OCI-LY3 (cell line): ENCODE data around the gene GUK1.

Source experiments
- H2AFZ ChIP-seq: fragments of 200-600, 300-600 bp; shearing (Covaris generic); 2 replicates; pipeline ENCODE4 v1.6.0; 2014; ENCODE audit warnings: antibody characterized with exemption, low read depth, low read length
- H3K27ac ChIP-seq: fragments of 200-600, 300-600 bp; sonication (generic); 2 replicates; pipeline ENCODE4 v1.5.1; 2014; ENCODE audit warnings: mild to moderate bottlenecking, low read length, moderate library complexity, mixed read lengths
- H3K27me3 ChIP-seq: fragments of 200-600, 300-600 bp; sonication (generic); 2 replicates; pipeline ENCODE4 v1.6.1; 2014; ENCODE audit warnings: low read depth, low read length, mixed read lengths
- H3K36me3 ChIP-seq: fragments of 200-600, 300-600 bp; sonication (generic); replicated peaks from 2 replicates; pipeline ENCODE3; 2014; ENCODE audit warnings: low read depth, low read length, mixed read lengths
- H3K4me1 ChIP-seq: fragments of 300-600, 200-600 bp; sonication (generic); 2 replicates; pipeline ENCODE4 v1.6.1; 2014; ENCODE audit warnings: low read length, mixed read lengths
- H3K4me2 ChIP-seq: fragments of 200-600, 300-600 bp; sonication (generic); 2 replicates; pipeline ENCODE4 v1.6.1; 2014; ENCODE audit warnings: low read length, mixed read lengths
- H3K4me3 ChIP-seq: fragments of 300-600, 200-600 bp; sonication (generic); 2 replicates; pipeline ENCODE4 v1.5.1; 2014; ENCODE audit warnings: antibody characterized with exemption, mild to moderate bottlenecking, low read length, moderate library complexity
- H3K79me2 ChIP-seq: fragments of 300-600, 200-600 bp; shearing (Covaris generic); 2 replicates; pipeline ENCODE4 v1.6.1; 2014; ENCODE audit warnings: mild to moderate bottlenecking, low read length, mixed read lengths
- H3K9ac ChIP-seq: fragments of 300-600, 200-600 bp; shearing (Covaris generic); 2 replicates; pipeline ENCODE4 v1.6.0; 2014; ENCODE audit warnings: mild to moderate bottlenecking, low read length, moderate library complexity
- H3K9me3 ChIP-seq: fragments of 200-600, 300-600 bp; shearing (Covaris generic); 2 replicates; pipeline ENCODE4 v1.6.1; 2014; ENCODE audit warnings: low read length, mixed read lengths; ENCODE audit not compliant: insufficient read depth
- H4K20me1 ChIP-seq: fragments of 200-600, 300-600 bp; sonication (generic); 2 replicates; pipeline ENCODE4 v1.6.1; 2016; ENCODE audit warnings: low read length, mixed read lengths; ENCODE audit not compliant: insufficient read depth
- CTCF ChIP-seq: fragments of 200-600, 300-600 bp; sonication (generic); IDR thresholded peaks from 2 replicates; pipeline ENCODE4 v1.5.1; 2014; ENCODE audit warnings: antibody characterized with exemption, low read length, low read depth
- EZH2phosphoT487 ChIP-seq: fragments of 200-600 bp; shearing (Covaris generic); IDR thresholded peaks from 2 replicates; pipeline ENCODE4 v1.6.1; 2018; ENCODE audit warnings: antibody characterized with exemption, mixed run types, low read depth

GUK1 gene

GRCh38 chr1:228151180-228151925 is 11.3 kb downstream of the GUK1 start:
- TF ChIP-seq CTCF (no peak), EZH2phosphoT487 (no peak)
- Histone ChIP-seq H3K9ac (no peak overlapping the region), H3K27ac (no peak overlapping the region), H3K79me2 (peaks cover 4% of the 10 kb centered on the region; the same call in 1 of the 2 replicates), H3K4me1 (no peaks in the 10 kb centered on the region), H3K36me3 (peaks cover 6% of the 10 kb centered on the region), H2AFZ (no peak overlapping the region), H3K27me3 (no peaks in the 10 kb centered on the region), H3K9me3 (no peaks in the 10 kb centered on the region), H3K4me2 (no peak overlapping the region), H3K4me3 (no peak overlapping the region), H4K20me1 (peaks cover 6% of the 10 kb centered on the region; the same call in 1 of the 2 replicates)

GRCh38 chr1:228152097-228152917 is 12.2 kb downstream of the GUK1 start:
- Histone ChIP-seq H3K27me3 (no peaks in the 10 kb centered on the region), H3K36me3 (peaks cover 3% of the 10 kb centered on the region), H4K20me1 (peaks cover 3% of the 10 kb centered on the region; the same call in 1 of the 2 replicates), H3K27ac (no peak overlapping the region), H3K4me2 (no peak overlapping the region), H3K9ac (no peak overlapping the region), H2AFZ (no peak overlapping the region), H3K79me2 (no peaks in the 10 kb centered on the region), H3K4me3 (no peak overlapping the region), H3K9me3 (no peaks in the 10 kb centered on the region), H3K4me1 (no peaks in the 10 kb centered on the region)
- TF ChIP-seq EZH2phosphoT487 (no peak), CTCF (no peak)

GRCh38 chr1:228152918-228153258 is 12.8 kb downstream of the GUK1 start:
- TF ChIP-seq EZH2phosphoT487 (no peak), CTCF (no peak)
- Histone ChIP-seq H3K4me2 (no peak overlapping the region), H3K36me3 (peaks cover 3% of the 10 kb centered on the region), H3K27ac (no peak overlapping the region), H3K9me3 (no peaks in the 10 kb centered on the region), H4K20me1 (peaks cover 3% of the 10 kb centered on the region; the same call in 1 of the 2 replicates), H3K27me3 (no peaks in the 10 kb centered on the region), H2AFZ (no peak overlapping the region), H3K4me1 (no peaks in the 10 kb centered on the region), H3K79me2 (no peaks in the 10 kb centered on the region), H3K9ac (no peak overlapping the region), H3K4me3 (no peak overlapping the region)

GRCh38 chr1:228154021-228154669 is 14.1 kb downstream of the GUK1 start:
- Histone ChIP-seq H3K27me3 (no peaks in the 10 kb centered on the region), H3K9ac (no peak overlapping the region), H3K36me3 (no peaks in the 10 kb centered on the region), H2AFZ (no peak overlapping the region), H4K20me1 (no peaks in the 10 kb centered on the region), H3K27ac (no peak overlapping the region), H3K9me3 (no peaks in the 10 kb centered on the region), H3K4me2 (no peak overlapping the region), H3K4me3 (no peak overlapping the region), H3K79me2 (no peaks in the 10 kb centered on the region), H3K4me1 (no peaks in the 10 kb centered on the region)
- TF ChIP-seq CTCF (no peak), EZH2phosphoT487 (no peak)
